Tibial nerve (tissue), 3 donors: ENCODE results near the gene TMEM248.

Experiments
- POLR2A ChIP-seq, 2 donors: fragments of 450-650 bp; IDR thresholded peaks; one replicate each; pipeline ENCODE4 v1.6.1; 2017; ENCODE audit warnings: antibody characterized with exemption in 2 of 2, mild to moderate bottlenecking in 2 of 2, moderate library complexity in 2 of 2
- TF ChIP-seq, protein P1 (sequence below), 5 experiments: fragments of 200-600 bp in 3 of 5; fragments of 450-650 bp in 2 of 5; sonication (generic) in 3 of 5; IDR thresholded peaks; one replicate each; pipeline ENCODE4 v1.5.1; 2016 to 2019; ENCODE audit warnings: antibody characterized with exemption in 5 of 5, mild to moderate bottlenecking in 3 of 5, moderate library complexity in 2 of 5

DNA sequence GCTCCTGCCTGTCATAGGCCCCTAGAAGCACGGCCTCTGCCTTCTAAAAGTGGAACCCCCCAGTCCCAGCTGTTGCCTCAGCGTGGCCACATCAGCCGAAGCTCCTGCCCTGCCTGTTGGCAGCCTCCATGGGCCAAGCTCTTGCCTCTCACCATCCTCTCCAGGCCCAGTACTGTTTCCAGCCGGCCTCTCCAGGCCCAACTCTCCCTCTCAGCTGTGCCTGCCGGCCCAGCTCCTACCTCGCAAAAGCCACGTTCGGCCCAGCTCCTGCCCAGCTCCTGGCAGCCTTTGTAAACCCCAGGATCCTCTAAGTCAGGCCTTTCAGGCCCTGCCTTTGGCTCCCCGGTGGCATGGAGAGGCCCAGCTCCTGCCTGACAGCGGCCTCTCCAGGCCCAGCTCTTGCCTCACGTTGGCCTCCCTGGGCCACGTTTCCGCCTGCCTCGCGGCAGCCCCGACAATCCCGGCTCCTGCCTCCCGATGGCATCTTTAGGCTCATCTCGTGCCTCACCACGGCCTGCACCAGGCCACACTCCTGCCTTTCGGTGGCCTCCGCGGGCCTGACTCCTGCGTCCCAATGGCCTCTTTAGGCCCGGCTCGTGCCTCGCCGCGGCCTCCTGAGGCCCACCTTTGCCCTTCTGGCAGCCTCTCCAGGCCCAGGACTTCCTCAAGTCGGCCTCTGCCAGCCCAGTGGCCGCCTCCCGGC, 17.5 kb upstream of the TMEM248 start:
- TF ChIP-seq, protein P1, sequence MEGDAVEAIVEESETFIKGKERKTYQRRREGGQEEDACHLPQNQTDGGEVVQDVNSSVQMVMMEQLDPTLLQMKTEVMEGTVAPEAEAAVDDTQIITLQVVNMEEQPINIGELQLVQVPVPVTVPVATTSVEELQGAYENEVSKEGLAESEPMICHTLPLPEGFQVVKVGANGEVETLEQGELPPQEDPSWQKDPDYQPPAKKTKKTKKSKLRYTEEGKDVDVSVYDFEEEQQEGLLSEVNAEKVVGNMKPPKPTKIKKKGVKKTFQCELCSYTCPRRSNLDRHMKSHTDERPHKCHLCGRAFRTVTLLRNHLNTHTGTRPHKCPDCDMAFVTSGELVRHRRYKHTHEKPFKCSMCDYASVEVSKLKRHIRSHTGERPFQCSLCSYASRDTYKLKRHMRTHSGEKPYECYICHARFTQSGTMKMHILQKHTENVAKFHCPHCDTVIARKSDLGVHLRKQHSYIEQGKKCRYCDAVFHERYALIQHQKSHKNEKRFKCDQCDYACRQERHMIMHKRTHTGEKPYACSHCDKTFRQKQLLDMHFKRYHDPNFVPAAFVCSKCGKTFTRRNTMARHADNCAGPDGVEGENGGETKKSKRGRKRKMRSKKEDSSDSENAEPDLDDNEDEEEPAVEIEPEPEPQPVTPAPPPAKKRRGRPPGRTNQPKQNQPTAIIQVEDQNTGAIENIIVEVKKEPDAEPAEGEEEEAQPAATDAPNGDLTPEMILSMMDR (IDR thresholded peaks at IDR 0.05): no peak
- no peak for TF ChIP-seq POLR2A (IDR thresholded peaks at IDR 0.05)
